ENCODE data around the gene ITLN1.

DNA sequence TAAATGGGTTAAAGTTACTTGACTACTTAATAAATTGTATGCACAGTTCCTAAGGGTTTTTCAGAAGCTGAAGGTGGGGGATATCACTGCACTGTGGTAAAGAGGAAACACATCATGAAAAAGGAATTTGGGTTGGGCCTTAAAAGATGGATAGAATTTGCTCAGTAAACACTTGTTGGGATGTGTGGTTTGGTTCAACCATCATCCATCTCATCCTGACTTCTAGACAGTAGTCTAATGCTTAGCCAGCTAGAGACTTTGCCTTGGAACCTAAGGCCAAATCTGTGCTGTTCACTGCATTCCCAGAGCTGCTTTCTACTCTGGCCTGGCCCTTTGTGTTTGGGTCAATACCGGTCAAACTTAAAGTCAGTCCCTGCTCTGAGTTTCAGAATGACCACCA, 58.4 kb downstream of the ITLN1 start:
- TF ChIP-seq, protein P1, sequence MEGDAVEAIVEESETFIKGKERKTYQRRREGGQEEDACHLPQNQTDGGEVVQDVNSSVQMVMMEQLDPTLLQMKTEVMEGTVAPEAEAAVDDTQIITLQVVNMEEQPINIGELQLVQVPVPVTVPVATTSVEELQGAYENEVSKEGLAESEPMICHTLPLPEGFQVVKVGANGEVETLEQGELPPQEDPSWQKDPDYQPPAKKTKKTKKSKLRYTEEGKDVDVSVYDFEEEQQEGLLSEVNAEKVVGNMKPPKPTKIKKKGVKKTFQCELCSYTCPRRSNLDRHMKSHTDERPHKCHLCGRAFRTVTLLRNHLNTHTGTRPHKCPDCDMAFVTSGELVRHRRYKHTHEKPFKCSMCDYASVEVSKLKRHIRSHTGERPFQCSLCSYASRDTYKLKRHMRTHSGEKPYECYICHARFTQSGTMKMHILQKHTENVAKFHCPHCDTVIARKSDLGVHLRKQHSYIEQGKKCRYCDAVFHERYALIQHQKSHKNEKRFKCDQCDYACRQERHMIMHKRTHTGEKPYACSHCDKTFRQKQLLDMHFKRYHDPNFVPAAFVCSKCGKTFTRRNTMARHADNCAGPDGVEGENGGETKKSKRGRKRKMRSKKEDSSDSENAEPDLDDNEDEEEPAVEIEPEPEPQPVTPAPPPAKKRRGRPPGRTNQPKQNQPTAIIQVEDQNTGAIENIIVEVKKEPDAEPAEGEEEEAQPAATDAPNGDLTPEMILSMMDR (IDR thresholded peaks at IDR 0.05), result no peak
- TF ChIP-seq POLR2A (IDR thresholded peaks at IDR 0.05), result no peak

Measured in uterus (tissue), 2 donors.